Body of pancreas (tissue), 4 donors: ENCODE measurements around the gene CYTH3. TPM values are rescaled to one million over a fixed set of nuclear protein-coding genes. Genes with fewer than 3 reads are reported as not detected.

Source experiments
- ATAC-seq: fragments of 150-250 bp; one replicate; pipeline ENCODE4 v1.9.1; 2016
- DNase-seq, 4 donors: peaks; one replicate each; pipeline ENCODE4 v3.0.0-alpha.2; 2019
- H3K27ac ChIP-seq, 4 donors: fragments of 200-600 bp; sonication (generic); 1 replicate in 3 of 4; 2 replicates in 1 of 4; pipeline versions ENCODE4 v1.5.1 to v1.6.1; 2016 to 2019; ENCODE audit warnings: mild to moderate bottlenecking in 1 of 4, mixed read lengths in 1 of 4, moderate library complexity in 1 of 4
- H3K27me3 ChIP-seq, 2 donors: fragments of 200-600 bp; sonication (generic); one replicate each; pipeline ENCODE4 v1.6.0; 2016; ENCODE audit warnings: mild to moderate bottlenecking in 1 of 2
- H3K36me3 ChIP-seq, 2 donors: fragments of 200-600 bp; sonication (generic); replicated peaks in 1 of 2; 2 replicates each; pipeline ENCODE4 v1.5.1; 2016; ENCODE audit warnings: low read depth in 2 of 2; ENCODE audit not compliant: insufficient read depth in 1 of 2
- H3K4me1 ChIP-seq: fragments of 200-600 bp; sonication (generic); one replicate; pipeline ENCODE4 v1.6.0; 2016
- H3K4me3 ChIP-seq, 2 donors: fragments of 200-600 bp; sonication (generic); 1 replicate in 1 of 2; 2 replicates in 1 of 2; pipeline ENCODE4 v1.5.1; 2016 to 2019
- H3K9me3 ChIP-seq, 3 donors: fragments of 200-600 bp; sonication (generic); 1 replicate in 2 of 3; 2 replicates in 1 of 3; pipeline ENCODE4 v1.5.1; 2016
- CTCF ChIP-seq, 7 experiments: fragments of 450-650 bp in 4 of 7; fragments of 200-600 bp in 3 of 7; sonication (generic) in 3 of 7; IDR thresholded peaks; one replicate each; pipeline ENCODE4 v1.5.1; 2016 to 2019; ENCODE audit warnings: antibody characterized with exemption in 7 of 7
- POLR2A ChIP-seq, 3 donors: fragments of 450-650 bp; IDR thresholded peaks; one replicate each; pipeline ENCODE4 v1.6.1; 2016; ENCODE audit warnings: antibody characterized with exemption in 3 of 3, mild to moderate bottlenecking in 2 of 3
- WGBS, 2 donors: methylation state at CpG; one replicate each; pipeline ENCODE4 v1.1.5; 2017; 5-methylcytosine and 5-hydroxymethylcytosine counted together
- intact Hi-C: fragments of 100-400 bp; cut with DNase I; formaldehyde crosslinking; loops from one replicate; pipeline ENCODE4 v1.15.1; 2023
- small RNA-seq: library from RNA; depleted of rRNA; stranded (forward); fragments of <200 nt; gene quantifications from one replicate; pipeline ENCODE3, GENCODE V24; 2016
- total RNA-seq, 2 donors: library from RNA; depleted of rRNA; stranded (reverse); fragments of >200 nt; gene quantifications; one replicate each; pipeline ENCODE4 v1.1.0, GENCODE V29; 2016

CYTH3 gene
- total RNA-seq, 2 donors from 2014 or later: 14.0 to 18.8 TPM

- Histone ChIP-seq H3K36me3 (peaks cover 13 to 14% of the 10 kb centered on the region in 2 donors), H3K27ac (no peak overlapping the region), H3K4me3 (no peak overlapping the region), H3K9me3 (no peaks in the 10 kb centered on the region), H3K27me3 (no peaks in the 10 kb centered on the region), H3K4me1 (no peaks in the 10 kb centered on the region)
- DNase-seq (no peak), ATAC-seq (no peak)
- intact Hi-C loops: no loop called here
- no peak for TF ChIP-seq POLR2A (IDR thresholded peaks at IDR 0.05)
- TF ChIP-seq CTCF (IDR thresholded peaks at IDR 0.05): no peak
- 80 to 81% methylated on average over 2 of the region's 2 CpGs for WGBS, 2 donors
Measured at GRCh38 chr7:6117533-6117932, 154.9 kb downstream of the CYTH3 start.

GRCh38 chr7:6116211-6116610 is 156.2 kb downstream of the CYTH3 start:
- intact Hi-C loops: no loop called here
- ATAC-seq (no peak), DNase-seq (no peak)
- H3K4me3 ChIP-seq: no peak overlapping the region
- no peaks in the 10 kb centered on the region for H3K4me1 ChIP-seq
- 75 to 77% methylated on average over 2 of the region's 2 CpGs for WGBS, 2 donors
- peaks cover 13% of the 10 kb centered on the region in 2 donors for H3K36me3 ChIP-seq
- no peak overlapping the region for H3K27ac ChIP-seq
- no peaks in the 10 kb centered on the region for H3K27me3 ChIP-seq
- no peak for TF ChIP-seq POLR2A (IDR thresholded peaks at IDR 0.05)
- no peak for TF ChIP-seq CTCF (IDR thresholded peaks at IDR 0.05)
- H3K9me3 ChIP-seq: no peaks in the 10 kb centered on the region

Small RNA genes within 50 kb of the gene (small RNA-seq; reads per million reads assigned to genes)
- gene RF00019: not detected

Other genes with a start within 250 kb of the CYTH3 start
- not detected for gene ANKRD61, start 241.2 kb downstream of the CYTH3 start, total RNA-seq
- gene EIF2AK1, start 213.4 kb downstream of the CYTH3 start, total RNA-seq: 100 to 1,000 TPM in 1 of 2 donors, 10 to 100 TPM in 1; 53.2 to 239 TPM
- gene USP42, start 167.7 kb downstream of the CYTH3 start, total RNA-seq: 1 to 10 TPM; 7.8 to 9.9 TPM
- 10 to 100 TPM; 10.6 to 14.2 TPM for gene FAM220A, start 76.3 kb upstream of the CYTH3 start, total RNA-seq
- 100 to 1,000 TPM; 103 to 106 TPM for gene RAC1, start 101.9 kb upstream of the CYTH3 start, total RNA-seq
- gene DAGLB, start 175.3 kb upstream of the CYTH3 start, total RNA-seq: 10 to 100 TPM in 1 of 2 donors, 1 to 10 TPM in 1; 7.8 to 34.6 TPM
- gene KDELR2, start 211.5 kb upstream of the CYTH3 start, total RNA-seq: 10 to 100 TPM; 61.2 to 76.1 TPM